ENCODE data around the gene TRIM65.
A peak's percentile ranks its signal among the peaks of the same experiment; 100 is the strongest.
"Not testable (repeated sequence)": the region's sequence is repeated elsewhere in the genome, so short reads cannot be mapped to it uniquely, and the experiment has no call there.

Gene TRIM65

DNA sequence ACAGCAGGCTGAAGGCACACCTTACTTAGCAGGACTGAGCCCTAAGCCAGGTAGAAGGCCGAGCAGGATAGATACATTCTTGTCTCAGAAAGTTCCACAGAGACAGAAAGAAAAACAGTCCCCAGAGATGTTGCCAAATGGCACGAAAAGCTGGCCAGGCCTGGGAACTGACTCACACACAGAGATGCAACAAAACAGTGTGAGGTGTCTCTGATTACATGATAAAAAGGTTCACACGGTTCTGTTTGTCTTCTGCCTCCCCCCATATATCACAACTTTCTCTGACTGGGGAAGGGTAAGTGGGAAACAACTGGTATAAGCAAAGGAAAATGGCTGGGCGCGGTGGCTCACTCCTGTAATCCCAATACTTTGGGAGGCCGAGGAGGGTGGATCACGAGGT, 43.3 kb downstream of the TRIM65 start:
- TF ChIP-seq, protein P1, sequence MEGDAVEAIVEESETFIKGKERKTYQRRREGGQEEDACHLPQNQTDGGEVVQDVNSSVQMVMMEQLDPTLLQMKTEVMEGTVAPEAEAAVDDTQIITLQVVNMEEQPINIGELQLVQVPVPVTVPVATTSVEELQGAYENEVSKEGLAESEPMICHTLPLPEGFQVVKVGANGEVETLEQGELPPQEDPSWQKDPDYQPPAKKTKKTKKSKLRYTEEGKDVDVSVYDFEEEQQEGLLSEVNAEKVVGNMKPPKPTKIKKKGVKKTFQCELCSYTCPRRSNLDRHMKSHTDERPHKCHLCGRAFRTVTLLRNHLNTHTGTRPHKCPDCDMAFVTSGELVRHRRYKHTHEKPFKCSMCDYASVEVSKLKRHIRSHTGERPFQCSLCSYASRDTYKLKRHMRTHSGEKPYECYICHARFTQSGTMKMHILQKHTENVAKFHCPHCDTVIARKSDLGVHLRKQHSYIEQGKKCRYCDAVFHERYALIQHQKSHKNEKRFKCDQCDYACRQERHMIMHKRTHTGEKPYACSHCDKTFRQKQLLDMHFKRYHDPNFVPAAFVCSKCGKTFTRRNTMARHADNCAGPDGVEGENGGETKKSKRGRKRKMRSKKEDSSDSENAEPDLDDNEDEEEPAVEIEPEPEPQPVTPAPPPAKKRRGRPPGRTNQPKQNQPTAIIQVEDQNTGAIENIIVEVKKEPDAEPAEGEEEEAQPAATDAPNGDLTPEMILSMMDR (IDR thresholded peaks at IDR 0.05; ENCODE audit: low read depth, low read length): no peak
- no peak for DNase-seq (ENCODE audit: extremely low read depth, low read depth)

- not testable (repeated sequence) for DNase-seq (ENCODE audit: extremely low read depth, low read depth)
These were observed 45.1 kb downstream of the TRIM65 start for GRCh38 chr17:75851693-75851991.

- TF ChIP-seq, protein P1 (IDR thresholded peaks at IDR 0.05; ENCODE audit: low read depth, low read length): no peak
- DNase-seq (ENCODE audit: extremely low read depth, low read depth): no peak
These were observed 45.6 kb downstream of the TRIM65 start for GRCh38 chr17:75850928-75851692.

DNA sequence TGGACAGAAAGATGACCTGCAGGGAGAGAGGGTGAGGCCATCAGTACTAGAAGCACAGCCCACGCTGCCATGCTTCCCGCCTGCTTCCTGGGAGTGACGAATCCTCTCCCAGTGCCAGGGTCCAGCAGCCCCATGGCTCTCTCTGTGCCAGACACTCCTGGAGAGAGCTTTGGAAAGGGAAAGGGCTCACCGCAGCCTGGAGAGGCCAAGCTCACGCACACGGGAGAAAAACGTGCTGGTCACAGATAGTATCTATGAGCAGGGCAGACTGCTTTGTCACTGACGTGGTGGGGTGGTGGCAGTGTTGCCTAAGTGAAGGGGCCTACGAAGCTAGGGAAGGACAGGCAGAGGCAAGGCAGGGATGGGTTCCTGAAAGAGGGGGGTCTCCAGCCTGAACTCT, 47.0 kb downstream of the TRIM65 start:
- TF ChIP-seq, protein P1 (IDR thresholded peaks at IDR 0.05; ENCODE audit: low read depth, low read length): no peak
- DNase-seq (ENCODE audit: extremely low read depth, low read depth): no peak

DNA sequence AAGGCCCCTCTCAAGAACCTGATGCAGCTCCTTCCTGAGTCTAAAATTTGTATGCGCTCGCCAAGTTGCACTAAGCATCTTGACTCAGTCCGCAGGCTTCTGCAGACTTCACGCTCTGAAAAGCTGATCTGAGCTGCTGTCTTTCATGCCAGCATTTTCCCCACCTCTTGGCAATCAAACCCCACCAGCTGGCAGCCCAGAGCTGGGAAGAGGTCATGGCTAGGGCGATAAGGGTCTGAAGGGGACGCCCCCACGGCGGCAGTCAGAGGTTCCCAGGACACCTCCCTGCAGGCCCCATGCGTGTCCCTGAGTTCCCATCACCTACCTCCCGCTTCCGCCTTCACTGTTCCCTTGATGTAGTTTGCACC, 47.5 kb downstream of the TRIM65 start:
- TF ChIP-seq, protein P1 (IDR thresholded peaks at IDR 0.05; ENCODE audit: low read depth, low read length): no peak
- DNase-seq (ENCODE audit: extremely low read depth, low read depth): no peak

DNA sequence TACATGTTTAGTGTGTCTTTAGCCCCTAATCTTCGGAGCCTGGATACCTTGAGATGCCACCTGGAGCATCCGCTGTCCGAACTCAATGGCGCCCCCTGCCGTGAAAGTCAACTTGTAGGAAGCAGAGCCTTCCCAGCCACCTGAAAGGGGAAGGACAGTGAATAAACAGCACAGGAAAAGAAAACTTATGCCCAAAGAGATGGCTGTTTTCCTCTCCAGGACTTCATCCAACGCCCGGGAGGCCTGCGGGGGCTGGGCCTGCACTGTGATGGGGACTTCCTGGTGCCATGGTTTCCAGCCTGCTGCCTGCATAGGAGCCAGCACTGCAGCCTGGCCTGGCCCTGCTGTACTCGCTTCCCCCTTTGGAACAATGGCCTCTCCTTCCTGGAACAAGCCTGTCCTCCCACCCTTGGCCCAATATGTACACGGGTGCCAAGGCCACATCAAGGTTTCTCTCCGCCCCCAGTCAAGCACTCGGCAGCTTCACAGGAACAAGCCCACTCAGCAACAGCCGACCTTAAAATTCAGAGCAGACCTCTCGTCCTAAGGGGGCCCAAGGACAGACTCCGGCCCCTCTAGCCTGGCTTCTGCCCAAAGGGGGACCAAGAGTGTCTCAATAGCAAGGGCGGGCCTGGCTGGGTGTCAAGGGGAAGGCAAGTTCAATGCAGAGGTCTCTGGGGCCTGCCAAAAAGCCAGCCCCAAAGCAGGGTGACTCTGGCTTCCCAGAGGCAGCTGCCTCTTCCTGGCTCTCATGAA, 48.0 kb downstream of the TRIM65 start:
- TF ChIP-seq, protein P1 (IDR thresholded peaks at IDR 0.05; ENCODE audit: low read depth, low read length): peak; percentile 69
- no peak for DNase-seq (ENCODE audit: extremely low read depth, low read depth)

DNA sequence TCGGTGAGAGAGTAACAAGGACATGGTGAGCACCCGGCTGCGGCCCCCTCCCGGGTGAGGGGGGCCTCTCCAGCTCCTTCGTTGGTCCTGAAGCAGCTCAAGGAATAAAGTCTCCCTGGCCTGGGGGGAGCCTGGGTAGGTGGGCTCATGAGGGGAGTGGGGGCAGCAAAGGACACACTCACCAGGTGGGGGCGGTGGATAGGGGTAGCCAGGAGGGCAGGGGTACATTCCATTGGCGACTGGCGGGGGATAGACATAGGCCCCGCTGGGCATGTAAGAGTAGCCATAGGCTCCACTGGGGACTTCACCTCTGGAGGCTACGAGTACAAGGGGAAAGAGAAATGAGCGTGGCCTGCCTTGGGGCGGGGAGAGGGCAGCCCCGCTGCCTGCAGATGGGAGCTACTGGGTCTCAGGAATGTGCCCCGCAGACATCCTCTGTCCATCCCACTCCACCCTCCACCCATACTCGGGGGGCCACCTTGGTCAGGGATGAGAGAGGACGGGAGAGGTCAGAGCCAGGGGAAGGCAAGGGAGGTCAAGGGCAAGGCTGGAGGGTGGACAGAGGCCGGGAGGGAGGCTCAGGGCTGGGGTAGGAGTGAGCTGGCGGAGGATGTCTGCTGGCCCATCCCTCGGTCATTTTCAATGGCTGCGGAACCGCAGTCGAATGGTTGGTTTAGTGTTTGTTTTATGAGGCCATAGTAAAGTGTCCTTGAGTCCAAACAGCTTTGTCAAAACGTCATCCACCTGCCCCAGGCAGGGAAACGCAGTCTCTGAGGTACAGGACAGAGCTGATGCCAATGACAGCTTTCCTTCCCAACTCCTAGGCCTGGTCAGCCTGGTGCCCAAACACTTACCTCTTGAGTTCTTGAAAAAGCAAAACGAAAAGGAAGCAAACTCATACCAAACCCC, 48.9 kb downstream of the TRIM65 start:
- no peak for DNase-seq (ENCODE audit: extremely low read depth, low read depth)
- TF ChIP-seq, protein P1 (IDR thresholded peaks at IDR 0.05; ENCODE audit: low read depth, low read length): no peak

Data from AG09319 (cell line).